PFSK-1 (cell line): ENCODE measurements around the gene VSIG4.

Experiments
- FOXP2 ChIP-seq: optimal IDR thresholded peaks from 2 replicates; pipeline ENCODE3; 2011; ENCODE audit warnings: borderline replicate concordance, control low read depth, inconsistent platforms; ENCODE audit not compliant: insufficient read depth; ENCODE audit errors: extremely low read length, extremely low read depth
- POLR2AphosphoS5 ChIP-seq: IDR thresholded peaks from 2 replicates; pipeline ENCODE4 v1.6.1; 2012; ENCODE audit warnings: low read depth, mild to moderate bottlenecking, control low read depth, low read length, moderate library complexity
- REST ChIP-seq, 2 experiments: IDR thresholded peaks; 2 replicates each; pipeline versions ENCODE4 v1.6.1 to v1.8.0; 2011 to 2012; ENCODE audit warnings: low read depth in 2 of 2, low read length in 2 of 2, control low read depth in 1 of 2, inconsistent platforms in 1 of 2, mild to moderate bottlenecking in 1 of 2, moderate library complexity in 1 of 2; ENCODE audit not compliant: insufficient read depth in 1 of 2
- SIN3A ChIP-seq: IDR thresholded peaks from 2 replicates; pipeline ENCODE4 v1.6.1; 2012; ENCODE audit warnings: mild to moderate bottlenecking, low read length, moderate library complexity, borderline replicate concordance; ENCODE audit not compliant: insufficient read depth
- TAF1 ChIP-seq: IDR thresholded peaks from 2 replicates; pipeline ENCODE4 v1.6.1; 2012; ENCODE audit warnings: low read length, control low read depth, borderline replicate concordance; ENCODE audit not compliant: insufficient read depth

Gene VSIG4

GRCh38 chrX:66023385-66024091 is 16.3 kb downstream of the VSIG4 start:
- no peak for TF ChIP-seq POLR2AphosphoS5
- TF ChIP-seq TAF1: no peak
- TF ChIP-seq FOXP2: no peak
- no peak for TF ChIP-seq REST (IDR thresholded peaks at IDR 0.05; ENCODE audit: insufficient read depth in 1 of 2, low read depth in 2 of 2, low read length in 2 of 2)
- TF ChIP-seq SIN3A: no peak

- TF ChIP-seq POLR2AphosphoS5: no peak
- TF ChIP-seq FOXP2: no peak
- no peak for TF ChIP-seq TAF1
- no peak for TF ChIP-seq REST (IDR thresholded peaks at IDR 0.05; ENCODE audit: insufficient read depth in 1 of 2, low read depth in 2 of 2, low read length in 2 of 2)
- no peak for TF ChIP-seq SIN3A
Measured at GRCh38 chrX:66022632-66023384, 17.1 kb downstream of the VSIG4 start.

- TF ChIP-seq POLR2AphosphoS5 (no peak), REST (IDR thresholded peaks at IDR 0.05; ENCODE audit: insufficient read depth in 1 of 2, low read depth in 2 of 2, low read length in 2 of 2) (no peak), FOXP2 (no peak), SIN3A (no peak), TAF1 (no peak)
Measured at GRCh38 chrX:66021765-66022631, 17.9 kb downstream of the VSIG4 start.

- TF ChIP-seq REST (IDR thresholded peaks at IDR 0.05; ENCODE audit: insufficient read depth in 1 of 2, low read depth in 2 of 2, low read length in 2 of 2) (no peak), TAF1 (no peak), FOXP2 (no peak), SIN3A (no peak), POLR2AphosphoS5 (no peak)
Measured at GRCh38 chrX:66021401-66021764, 18.5 kb downstream of the VSIG4 start.
